A549 (cell line): Measurements from ENCODE around the gene BCS1L. TPM values are rescaled to one million over a fixed set of nuclear protein-coding genes. Genes with fewer than 3 reads are reported as not detected.

Experiments used
- ATAC-seq, 2 experiments: fragments of 200-7000 bp in 1 of 2; fragments of >200 bp in 1 of 2; cut with Nextera tagmentation in 1 of 2; cut with Tn5 transposase in 1 of 2; 3 replicates each; pipeline versions ENCODE4 v1.8.0 to v1.9.1; 2018 to 2020; ENCODE audit warnings: mild to moderate bottlenecking in 1 of 2, moderate library complexity in 1 of 2
- CTCF ChIA-PET: fragments of 300-600 bp; sonication (Branson Sonifier 250); formaldehyde crosslinking; extraction: SDS; loops from one replicate; lab custom pipeline; 2021; ENCODE audit warnings: antibody characterized with exemption, inconsistent platforms; lab: Yijun Ruan, JAX
- POLR2A ChIA-PET: fragments of 350-600 bp; formaldehyde crosslinking; extraction: SDS; loops from one replicate; lab custom pipeline; 2021; ENCODE audit warnings: antibody characterized with exemption, inconsistent platforms; lab: Yijun Ruan, JAX
- DNase-seq, 2 experiments: peaks; one replicate each; pipeline versions ENCODE4 v3.0.0 to v3.0.0-alpha.2; 2011 to 2016; ENCODE audit warnings: low read depth in 1 of 2, low spot score in 1 of 2
- FAIRE-seq: peaks from 2 replicates; lab custom pipeline; 2011; peaks lifted over from hg19 to GRCh38; lab: Jason Lieb, UNC
- H3K27ac ChIP-seq, 2 experiments: fragments of >200 bp; sonication (Bioruptor Twin); formaldehyde crosslinking; 3 replicates each; pipeline ENCODE4 v1.5.1; 2016 to 2017
- H3K4me1 ChIP-seq: fragments of >200 bp; sonication (Bioruptor Twin); formaldehyde crosslinking; 3 replicates; pipeline ENCODE4 v1.6.1; 2016
- H3K4me2 ChIP-seq: fragments of >200 bp; sonication (Bioruptor Twin); formaldehyde crosslinking; 3 replicates; pipeline ENCODE4 v1.6.1; 2016
- H3K4me3 ChIP-seq: fragments of >200 bp; sonication (Bioruptor Twin); formaldehyde crosslinking; 3 replicates; pipeline ENCODE4 v1.5.1; 2016
- H3K9me3 ChIP-seq: fragments of >200 bp; sonication (Bioruptor Twin); formaldehyde crosslinking; 3 replicates; pipeline ENCODE4 v1.6.1; 2016
- CBX2 ChIP-seq: fragments of 200-600 bp; sonication (generic); IDR thresholded peaks from 2 replicates; pipeline ENCODE4 v1.6.1; 2016; ENCODE audit warnings: low read depth, mild to moderate bottlenecking, borderline replicate concordance
- CBX8 ChIP-seq: fragments of 200-600 bp; sonication (generic); IDR thresholded peaks from 2 replicates; pipeline ENCODE4 v1.6.1; 2016
- CEBPB ChIP-seq, 2 experiments: fragments of >200 bp in 1 of 2; sonication (Bioruptor Twin) in 1 of 2; formaldehyde crosslinking in 1 of 2; IDR thresholded peaks; 2 replicates each; pipeline ENCODE4 v1.6.1; 2012 to 2016
- CHD2 ChIP-seq: fragments of 150-350 bp; IDR thresholded peaks from 2 replicates; pipeline ENCODE4 v1.6.1; 2014; ENCODE audit warnings: low read length; ENCODE audit not compliant: partially characterized antibody
- CHD4 ChIP-seq: fragments of 200-600 bp; sonication (generic); IDR thresholded peaks from 2 replicates; pipeline ENCODE4 v1.6.1; 2016; ENCODE audit warnings: antibody characterized with exemption, mild to moderate bottlenecking, borderline replicate concordance
- CTCF ChIP-seq: fragments of >200 bp; sonication (Bioruptor Twin); formaldehyde crosslinking; IDR thresholded peaks from 3 replicates; pipeline ENCODE4 v1.5.1; 2016
- E2F6 ChIP-seq: IDR thresholded peaks from 2 replicates; pipeline ENCODE4 v1.6.1; 2012; ENCODE audit warnings: low read depth, borderline replicate concordance
- EHF ChIP-seq: fragments of 250-450 bp; sonication (Bioruptor Pico); IDR thresholded peaks from 2 replicates; pipeline ENCODE4 v1.5.0; 2020; ENCODE audit warnings: mild to moderate bottlenecking
- ELK1 ChIP-seq: fragments of 150-350 bp; IDR thresholded peaks from 2 replicates; pipeline ENCODE4 v1.6.1; 2014; ENCODE audit warnings: low read depth, mild to moderate bottlenecking, low read length
- EP300 ChIP-seq, 2 experiments: fragments of >200 bp; sonication (Bioruptor Twin); formaldehyde crosslinking; IDR thresholded peaks; 2 replicates in 1 of 2; 3 replicates in 1 of 2; pipeline ENCODE4 v1.6.1; 2016 to 2017
- ESRRA ChIP-seq: fragments of 150-350 bp; IDR thresholded peaks from 2 replicates; pipeline ENCODE4 v1.6.1; 2014; ENCODE audit warnings: mild to moderate bottlenecking, low read length, borderline replicate concordance
- FOSB ChIP-seq: fragments of 250-450 bp; sonication (Bioruptor Pico); IDR thresholded peaks from 2 replicates; pipeline ENCODE4 v1.5.0; 2020; ENCODE audit warnings: mild to moderate bottlenecking, moderate library complexity
- GATA3 ChIP-seq: IDR thresholded peaks from 2 replicates; pipeline ENCODE4 v1.6.1; 2012; ENCODE audit warnings: borderline replicate concordance
- HEYL ChIP-seq: fragments of 250-450 bp; sonication (Bioruptor Pico); IDR thresholded peaks from 2 replicates; pipeline ENCODE4 v1.8.0; 2021; ENCODE audit warnings: mild to moderate bottlenecking, moderate library complexity
- HOXA7 ChIP-seq: fragments of 250-450 bp; sonication (Bioruptor Pico); IDR thresholded peaks from 2 replicates; pipeline ENCODE4 v1.5.0; 2020; ENCODE audit warnings: mild to moderate bottlenecking, moderate library complexity
- HOXB13 ChIP-seq: fragments of 250-450 bp; sonication (Bioruptor Pico); IDR thresholded peaks from 2 replicates; pipeline ENCODE4 v1.5.0; 2020; ENCODE audit warnings: low read depth, mild to moderate bottlenecking, moderate library complexity
- HOXB5 ChIP-seq: fragments of 250-450 bp; sonication (Bioruptor Pico); IDR thresholded peaks from 2 replicates; pipeline ENCODE4 v1.5.0; 2020; ENCODE audit warnings: mild to moderate bottlenecking, moderate library complexity
- JUNB ChIP-seq: fragments of >200 bp; sonication (Bioruptor Twin); formaldehyde crosslinking; IDR thresholded peaks from 2 replicates; pipeline ENCODE4 v1.6.1; 2016
- KDM5A ChIP-seq: fragments of 200-600 bp; sonication (generic); IDR thresholded peaks from 2 replicates; pipeline ENCODE4 v1.6.1; 2016; ENCODE audit warnings: antibody characterized with exemption, mild to moderate bottlenecking
- MAFK ChIP-seq: fragments of 450-650 bp; IDR thresholded peaks from 2 replicates; pipeline ENCODE4 v1.6.1; 2014; ENCODE audit not compliant: partially characterized antibody
- MYC ChIP-seq: IDR thresholded peaks from 2 replicates; pipeline ENCODE4 v1.6.1; 2012; ENCODE audit warnings: mild to moderate bottlenecking, inconsistent platforms, low read length, improper control_type of control experiment, borderline replicate concordance
- NFE2L2 ChIP-seq: fragments of 150-350 bp; conservative IDR thresholded peaks from 2 replicates; pipeline ENCODE4 v1.6.1; 2014; ENCODE audit warnings: low read length
- PHF8 ChIP-seq: fragments of 200-600 bp; sonication (generic); IDR thresholded peaks from 2 replicates; pipeline ENCODE4 v1.6.1; 2016; ENCODE audit warnings: low read depth, mild to moderate bottlenecking, antibody characterized with exemption, moderate library complexity, borderline replicate concordance
- POLR2AphosphoS2 ChIP-seq: conservative IDR thresholded peaks from 2 replicates; pipeline ENCODE4 v1.6.1; 2012; ENCODE audit warnings: low read length, improper control_type of control experiment, inconsistent platforms
- RFX5 ChIP-seq: fragments of 450-650 bp; IDR thresholded peaks from 2 replicates; pipeline ENCODE4 v1.7.1; 2014; ENCODE audit warnings: antibody characterized with exemption, mild to moderate bottlenecking, moderate library complexity
- RNF2 ChIP-seq: fragments of 200-600 bp; sonication (generic); IDR thresholded peaks from 2 replicates; pipeline ENCODE4 v1.6.1; 2016; ENCODE audit warnings: low read depth, mild to moderate bottlenecking, antibody characterized with exemption, moderate library complexity, borderline replicate concordance
- SREBF2 ChIP-seq: fragments of 450-650 bp; IDR thresholded peaks from 2 replicates; pipeline ENCODE4 v1.6.1; 2014; ENCODE audit warnings: mild to moderate bottlenecking, moderate library complexity
- TP53 ChIP-seq: fragments of 250-450 bp; sonication (Bioruptor Pico); IDR thresholded peaks from 2 replicates; pipeline ENCODE4 v1.5.0; 2021; ENCODE audit warnings: mild to moderate bottlenecking, moderate library complexity
- ZC3H11A ChIP-seq: fragments of 450-650 bp; IDR thresholded peaks from 2 replicates; pipeline ENCODE4 v1.6.1; 2014; ENCODE audit warnings: antibody characterized with exemption, mild to moderate bottlenecking
- ZNF302 ChIP-seq: fragments of 250-450 bp; sonication (Bioruptor Pico); IDR thresholded peaks from 2 replicates; pipeline ENCODE4 v1.9.0; 2021; ENCODE audit warnings: inconsistent platforms, mild to moderate bottlenecking, moderate library complexity
- ZSCAN20 ChIP-seq: fragments of 250-450 bp; sonication (Bioruptor Pico); IDR thresholded peaks from 2 replicates; pipeline ENCODE4 v1.8.0; 2022; ENCODE audit warnings: mild to moderate bottlenecking, moderate library complexity
- WGBS: methylation state at CpG from one replicate; pipeline ENCODE4 v1.1.6; 2017; ENCODE audit errors: missing lambda C conversion rate; 5-methylcytosine and 5-hydroxymethylcytosine counted together
- polyA plus RNA-seq, 4 experiments: library from polyadenylated mRNA; depleted of rRNA in 3 of 4; stranded (reverse); fragments of >200 nt; fragmentation: RNase III in 1 of 4; extraction: RNeasy Plus Mini Kit Qiagen cat#74134 plus additional on column Dnase treatment in 1 of 4; gene quantifications; 2 replicates in 3 of 4; 3 replicates in 1 of 4; pipeline ENCODE4 v1.2.3, GENCODE V29; 2011 to 2017
- TF ChIP-seq, protein P1 (sequence below): fragments of 200-600 bp; sonication (generic); IDR thresholded peaks from 2 replicates; pipeline ENCODE4 v1.6.1; 2016; ENCODE audit warnings: antibody characterized with exemption, mild to moderate bottlenecking, moderate library complexity
- TF ChIP-seq, protein P2 (sequence below): fragments of 450-650 bp; IDR thresholded peaks from 2 replicates; pipeline ENCODE4 v1.6.1; 2014; ENCODE audit warnings: antibody characterized with exemption

BCS1L gene
- polyA plus RNA-seq, 2 of the 4 experiments (the other 2 are of a cell fraction), result 46.3 to 47.1 TPM

DNA sequence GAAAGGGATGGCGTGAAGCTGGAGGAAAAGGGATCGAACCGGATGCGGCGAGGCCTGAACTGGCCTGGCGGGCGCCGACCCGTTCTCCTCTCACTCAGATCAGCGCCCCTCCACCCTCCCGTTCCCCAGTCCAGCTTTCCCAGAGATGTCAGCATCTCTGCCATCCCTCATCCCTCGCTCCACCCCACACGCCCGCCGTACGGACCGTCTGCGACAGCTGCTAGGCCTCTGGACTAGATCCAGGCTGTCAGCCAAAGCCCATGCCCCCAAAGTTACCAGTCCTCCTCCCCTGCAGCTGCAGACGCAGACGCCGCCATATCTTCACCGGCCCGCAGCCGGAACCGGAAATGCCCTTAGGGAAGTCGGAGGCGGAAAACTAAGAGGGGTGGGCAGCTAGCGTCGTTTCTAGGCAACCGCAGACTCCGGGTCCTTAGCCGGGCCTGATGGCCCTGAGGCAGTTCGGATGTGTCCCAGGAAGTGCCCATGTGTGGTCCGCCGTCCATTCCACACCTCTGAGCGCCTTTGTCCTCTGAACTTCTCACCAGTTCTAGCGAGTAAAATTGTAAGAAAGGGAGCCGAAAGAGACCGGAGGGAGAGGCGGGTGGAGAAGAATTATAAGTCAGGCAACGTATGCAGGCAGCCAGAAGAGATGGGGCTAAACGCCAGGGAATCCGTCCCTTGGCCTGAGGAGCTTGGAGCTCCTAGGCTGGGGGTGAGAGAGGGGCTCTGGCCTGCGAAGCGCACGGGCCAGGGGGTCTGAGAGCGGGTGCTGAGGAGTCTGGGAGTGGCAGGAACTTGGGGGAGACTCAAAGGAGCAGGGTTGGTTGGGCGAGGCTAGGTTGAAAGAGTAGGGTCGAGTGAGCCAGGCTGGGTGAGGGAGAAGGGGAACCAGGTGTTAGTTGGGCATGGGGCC lies 12.4 kb downstream of the BCS1L start, which contains the start of the genes RNF25 and STK36:
TSS of gene RNF25 (minus strand) at position 349 of the 913 bp plus-strand sequence. CDS start at position 317, 32 bp downstream.
TSS of gene STK36 (plus strand) at position 433 of the 913 bp plus-strand sequence. CDS start 744 bp downstream, outside the sequence.
- ChIA-PET POLR2A (interaction anchor here (0.7 to 2.7 kb wide), 6 partner anchors 9 to 176 kb away, joined by 3 to 37 read pairs (median 4); partner anchors contain the start of genes BCS1L and ZNF142), CTCF (interaction anchor here (0.9 to 4.3 kb wide), 8 partner anchors 13 to 381 kb away, joined by 3 to 26 read pairs (median 9); partner anchors contain the start of genes BCS1L and ZNF142)
- FAIRE-seq (no peak), DNase-seq (peak; percentile 84 to 88), ATAC-seq (peak; percentile 99)
- peak within 1 kb of the TSS; percentile 87 for H3K4me3 ChIP-seq
- H3K4me1 ChIP-seq, result peaks cover 11% of the 10 kb centered on the region; the same call in 2 of the 3 replicates
- WGBS, result 3% methylated on average over 48 of the region's 49 CpGs
- H3K27ac ChIP-seq, result peak within 1 kb of the TSS; percentile 84 to 90
- H3K4me2 ChIP-seq, result peak within 1 kb of the TSS; percentile 97
- H3K9me3 ChIP-seq, result no peaks in the 10 kb centered on the region
- no peak for TF ChIP-seq HOXB5 (CRISPR knock-in tag)
- no peak for TF ChIP-seq CTCF
- TF ChIP-seq HEYL (CRISPR knock-in tag), result no peak
- TF ChIP-seq E2F6, result no peak
- TF ChIP-seq, protein P1, sequence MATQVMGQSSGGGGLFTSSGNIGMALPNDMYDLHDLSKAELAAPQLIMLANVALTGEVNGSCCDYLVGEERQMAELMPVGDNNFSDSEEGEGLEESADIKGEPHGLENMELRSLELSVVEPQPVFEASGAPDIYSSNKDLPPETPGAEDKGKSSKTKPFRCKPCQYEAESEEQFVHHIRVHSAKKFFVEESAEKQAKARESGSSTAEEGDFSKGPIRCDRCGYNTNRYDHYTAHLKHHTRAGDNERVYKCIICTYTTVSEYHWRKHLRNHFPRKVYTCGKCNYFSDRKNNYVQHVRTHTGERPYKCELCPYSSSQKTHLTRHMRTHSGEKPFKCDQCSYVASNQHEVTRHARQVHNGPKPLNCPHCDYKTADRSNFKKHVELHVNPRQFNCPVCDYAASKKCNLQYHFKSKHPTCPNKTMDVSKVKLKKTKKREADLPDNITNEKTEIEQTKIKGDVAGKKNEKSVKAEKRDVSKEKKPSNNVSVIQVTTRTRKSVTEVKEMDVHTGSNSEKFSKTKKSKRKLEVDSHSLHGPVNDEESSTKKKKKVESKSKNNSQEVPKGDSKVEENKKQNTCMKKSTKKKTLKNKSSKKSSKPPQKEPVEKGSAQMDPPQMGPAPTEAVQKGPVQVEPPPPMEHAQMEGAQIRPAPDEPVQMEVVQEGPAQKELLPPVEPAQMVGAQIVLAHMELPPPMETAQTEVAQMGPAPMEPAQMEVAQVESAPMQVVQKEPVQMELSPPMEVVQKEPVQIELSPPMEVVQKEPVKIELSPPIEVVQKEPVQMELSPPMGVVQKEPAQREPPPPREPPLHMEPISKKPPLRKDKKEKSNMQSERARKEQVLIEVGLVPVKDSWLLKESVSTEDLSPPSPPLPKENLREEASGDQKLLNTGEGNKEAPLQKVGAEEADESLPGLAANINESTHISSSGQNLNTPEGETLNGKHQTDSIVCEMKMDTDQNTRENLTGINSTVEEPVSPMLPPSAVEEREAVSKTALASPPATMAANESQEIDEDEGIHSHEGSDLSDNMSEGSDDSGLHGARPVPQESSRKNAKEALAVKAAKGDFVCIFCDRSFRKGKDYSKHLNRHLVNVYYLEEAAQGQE, result no peak
- TF ChIP-seq POLR2AphosphoS2, result no peak
- no peak for TF ChIP-seq GATA3
- TF ChIP-seq JUNB, result no peak
- TF ChIP-seq CHD4, result no peak
- no peak for TF ChIP-seq EHF
- TF ChIP-seq EP300 (IDR thresholded peaks at IDR 0.05), result no peak
- TF ChIP-seq ZNF302 (CRISPR knock-in tag), result no peak
- TF ChIP-seq KDM5A, result peak; percentile 94
- no peak for TF ChIP-seq RNF2
- TF ChIP-seq CBX8, result no peak
- TF ChIP-seq RFX5, result 0 out of 2 replicates have a peak, but pooled peaks have one; percentile 5
- peak; percentile 61; the same call in 1 of the 2 replicates for TF ChIP-seq PHF8
- TF ChIP-seq MYC, result 0 out of 2 replicates have a peak, but pooled peaks have one; percentile 29
- no peak for TF ChIP-seq TP53 (CRISPR knock-in tag)
- no peak for TF ChIP-seq ZC3H11A
- TF ChIP-seq SREBF2, result no peak
- TF ChIP-seq, protein P2, sequence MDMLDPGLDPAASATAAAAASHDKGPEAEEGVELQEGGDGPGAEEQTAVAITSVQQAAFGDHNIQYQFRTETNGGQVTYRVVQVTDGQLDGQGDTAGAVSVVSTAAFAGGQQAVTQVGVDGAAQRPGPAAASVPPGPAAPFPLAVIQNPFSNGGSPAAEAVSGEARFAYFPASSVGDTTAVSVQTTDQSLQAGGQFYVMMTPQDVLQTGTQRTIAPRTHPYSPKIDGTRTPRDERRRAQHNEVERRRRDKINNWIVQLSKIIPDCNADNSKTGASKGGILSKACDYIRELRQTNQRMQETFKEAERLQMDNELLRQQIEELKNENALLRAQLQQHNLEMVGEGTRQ, result no peak
- no peak for TF ChIP-seq FOSB (CRISPR knock-in tag)
- no peak for TF ChIP-seq CHD2
- TF ChIP-seq MAFK, result no peak
- TF ChIP-seq CBX2, result no peak
- no peak for TF ChIP-seq CEBPB (IDR thresholded peaks at IDR 0.05)
- TF ChIP-seq ELK1, result no peak
- TF ChIP-seq ZSCAN20 (CRISPR knock-in tag), result no peak
- no peak for TF ChIP-seq ESRRA
- TF ChIP-seq HOXA7 (CRISPR knock-in tag), result no peak
- TF ChIP-seq HOXB13 (CRISPR knock-in tag), result no peak
- TF ChIP-seq NFE2L2, result no peak
